ENCODE results near the gene NPTXR.
A peak's percentile ranks its signal among the peaks of the same experiment; 100 is the strongest.

The NPTXR gene

DNA sequence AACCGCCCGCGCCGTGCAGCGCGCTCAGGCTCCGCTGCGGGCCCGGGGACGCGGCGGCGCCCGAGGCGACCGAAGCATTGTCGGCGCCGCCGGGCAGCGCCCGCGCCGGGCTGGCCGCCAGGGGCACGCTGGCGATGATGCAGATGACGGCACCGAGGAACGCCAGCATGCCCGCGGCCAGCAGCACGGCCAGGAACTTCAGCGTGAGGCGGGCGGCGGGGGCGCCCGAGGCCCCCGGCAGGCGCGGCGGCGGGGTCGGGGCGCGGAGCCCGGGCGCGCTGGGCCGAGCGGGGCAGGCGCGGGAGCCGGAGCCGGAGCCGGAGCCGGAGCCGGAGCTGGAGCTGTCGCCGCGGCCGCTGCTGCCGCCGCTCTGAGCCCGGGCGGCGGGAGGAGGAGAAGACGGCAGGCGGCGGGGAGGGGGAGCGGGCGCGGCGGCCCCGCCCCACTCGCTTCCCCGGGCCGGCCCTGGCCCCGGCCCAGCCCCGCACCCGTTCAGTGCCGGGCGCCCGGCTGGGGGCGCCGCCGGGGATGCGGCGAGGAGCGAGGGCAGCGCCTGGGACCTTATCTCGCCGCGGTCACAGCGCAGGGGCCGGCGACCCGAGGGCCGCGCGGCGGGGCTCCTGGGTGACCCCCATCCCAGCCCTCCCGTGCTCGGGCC lies at the start of gene NPTXR:
NPTXR (minus strand) TSS at position 372 of the 658 bp plus-strand sequence.
- TF ChIP-seq, protein P1, sequence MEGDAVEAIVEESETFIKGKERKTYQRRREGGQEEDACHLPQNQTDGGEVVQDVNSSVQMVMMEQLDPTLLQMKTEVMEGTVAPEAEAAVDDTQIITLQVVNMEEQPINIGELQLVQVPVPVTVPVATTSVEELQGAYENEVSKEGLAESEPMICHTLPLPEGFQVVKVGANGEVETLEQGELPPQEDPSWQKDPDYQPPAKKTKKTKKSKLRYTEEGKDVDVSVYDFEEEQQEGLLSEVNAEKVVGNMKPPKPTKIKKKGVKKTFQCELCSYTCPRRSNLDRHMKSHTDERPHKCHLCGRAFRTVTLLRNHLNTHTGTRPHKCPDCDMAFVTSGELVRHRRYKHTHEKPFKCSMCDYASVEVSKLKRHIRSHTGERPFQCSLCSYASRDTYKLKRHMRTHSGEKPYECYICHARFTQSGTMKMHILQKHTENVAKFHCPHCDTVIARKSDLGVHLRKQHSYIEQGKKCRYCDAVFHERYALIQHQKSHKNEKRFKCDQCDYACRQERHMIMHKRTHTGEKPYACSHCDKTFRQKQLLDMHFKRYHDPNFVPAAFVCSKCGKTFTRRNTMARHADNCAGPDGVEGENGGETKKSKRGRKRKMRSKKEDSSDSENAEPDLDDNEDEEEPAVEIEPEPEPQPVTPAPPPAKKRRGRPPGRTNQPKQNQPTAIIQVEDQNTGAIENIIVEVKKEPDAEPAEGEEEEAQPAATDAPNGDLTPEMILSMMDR (IDR thresholded peaks at IDR 0.05), result no peak
- H3K4me1 ChIP-seq (ENCODE audit: control insufficient read depth in 1 of 2, insufficient read depth in 1 of 2, low read depth in 1 of 2, low read length in 1 of 2), result peaks cover 4 to 17% of the 10 kb centered on the region in 2 experiments
- no peak within 1 kb of the TSS for H3K27ac ChIP-seq
- no peaks in the 10 kb centered on the region for H3K36me3 ChIP-seq
- no peaks in the 10 kb centered on the region for H3K9me3 ChIP-seq
- peak within 1 kb of the TSS; percentile 5 to 14 for H3K4me3 ChIP-seq (ENCODE audit: low read depth in 1 of 2, low read length in 1 of 2)
- H3K27me3 ChIP-seq, result peaks cover 100% of the 10 kb centered on the region

DNA sequence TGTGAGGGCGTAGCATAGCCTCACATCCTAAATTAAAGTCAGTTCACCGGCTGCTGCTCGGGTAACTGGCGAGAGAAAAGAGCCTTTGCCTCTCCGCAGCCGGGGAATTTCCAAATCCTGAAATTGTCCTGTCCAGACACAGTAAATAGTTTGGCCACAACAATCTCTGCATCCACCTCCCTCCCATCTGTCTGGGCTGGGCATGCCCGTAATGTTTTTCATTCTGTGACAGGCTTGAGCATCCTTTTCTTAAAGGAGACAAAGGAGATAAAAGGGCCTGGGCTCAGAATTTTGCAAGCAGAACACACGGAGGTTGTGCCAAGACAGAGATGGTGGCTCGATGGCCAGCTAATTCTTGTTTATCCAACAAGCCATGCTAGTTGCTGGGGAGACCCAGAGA lies 47.4 kb upstream of the NPTXR start:
- Histone ChIP-seq H3K4me3 (ENCODE audit: low read depth in 1 of 2, low read length in 1 of 2) (no peak overlapping the region), H3K27me3 (peaks cover 76% of the 10 kb centered on the region), H3K4me1 (ENCODE audit: control insufficient read depth in 1 of 2, insufficient read depth in 1 of 2, low read depth in 1 of 2, low read length in 1 of 2) (no peaks in the 10 kb centered on the region), H3K27ac (no peak overlapping the region), H3K9me3 (no peaks in the 10 kb centered on the region), H3K36me3 (no peaks in the 10 kb centered on the region)
- TF ChIP-seq, protein P1 (IDR thresholded peaks at IDR 0.05), result no peak

DNA sequence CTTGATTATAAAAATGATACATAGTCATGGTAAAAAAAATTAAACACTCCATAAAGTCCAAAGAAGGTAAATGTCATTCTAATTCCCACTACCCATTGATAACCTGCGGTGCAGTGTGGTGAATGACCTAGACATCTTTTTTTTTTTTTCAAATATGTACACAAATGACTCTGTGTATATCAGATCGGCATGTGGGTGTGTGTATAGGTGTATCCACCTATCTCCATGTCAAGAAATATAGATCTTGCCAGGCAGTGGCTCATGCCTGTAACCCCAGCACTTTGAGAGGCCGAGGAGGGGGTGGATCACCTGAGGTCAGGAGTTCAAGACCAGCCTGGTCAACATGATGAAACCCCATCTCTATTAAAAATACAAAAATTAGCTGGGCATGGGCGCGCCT lies 46.5 kb upstream of the NPTXR start:
- no peaks in the 10 kb centered on the region for H3K9me3 ChIP-seq
- no peak overlapping the region for H3K4me3 ChIP-seq (ENCODE audit: low read depth in 1 of 2, low read length in 1 of 2)
- no peaks in the 10 kb centered on the region for H3K4me1 ChIP-seq (ENCODE audit: control insufficient read depth in 1 of 2, insufficient read depth in 1 of 2, low read depth in 1 of 2, low read length in 1 of 2)
- no peak overlapping the region for H3K27ac ChIP-seq
- peaks cover 70% of the 10 kb centered on the region for H3K27me3 ChIP-seq
- TF ChIP-seq, protein P1 (IDR thresholded peaks at IDR 0.05), result no peak
- H3K36me3 ChIP-seq, result no peaks in the 10 kb centered on the region

DNA sequence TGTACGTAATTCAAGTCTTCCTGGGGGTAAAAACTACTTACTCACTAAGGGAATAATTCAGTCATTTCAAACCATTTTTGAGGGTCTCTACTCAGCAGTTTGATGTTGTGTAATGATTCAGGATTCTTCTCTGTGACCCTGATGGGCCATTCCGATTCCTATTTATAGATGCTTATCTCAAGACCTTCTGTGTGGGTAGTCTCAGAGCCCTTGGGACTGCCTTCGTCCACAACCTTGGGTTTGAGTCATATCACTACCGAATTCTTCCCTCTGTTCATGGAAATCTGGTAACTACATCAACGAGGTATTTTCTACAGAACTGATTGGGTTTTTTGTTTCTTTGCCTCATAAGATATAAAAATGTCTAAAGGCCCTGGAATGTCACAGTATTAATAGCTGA lies 42.5 kb upstream of the NPTXR start:
- TF ChIP-seq, protein P1 (IDR thresholded peaks at IDR 0.05), result no peak
- no peaks in the 10 kb centered on the region for H3K9me3 ChIP-seq
- H3K36me3 ChIP-seq, result no peaks in the 10 kb centered on the region
- no peak overlapping the region for H3K4me3 ChIP-seq (ENCODE audit: low read depth in 1 of 2, low read length in 1 of 2)
- H3K27ac ChIP-seq, result no peak overlapping the region
- H3K4me1 ChIP-seq (ENCODE audit: control insufficient read depth in 1 of 2, insufficient read depth in 1 of 2, low read depth in 1 of 2, low read length in 1 of 2), result no peaks in the 10 kb centered on the region
- H3K27me3 ChIP-seq, result peaks cover 36% of the 10 kb centered on the region

DNA sequence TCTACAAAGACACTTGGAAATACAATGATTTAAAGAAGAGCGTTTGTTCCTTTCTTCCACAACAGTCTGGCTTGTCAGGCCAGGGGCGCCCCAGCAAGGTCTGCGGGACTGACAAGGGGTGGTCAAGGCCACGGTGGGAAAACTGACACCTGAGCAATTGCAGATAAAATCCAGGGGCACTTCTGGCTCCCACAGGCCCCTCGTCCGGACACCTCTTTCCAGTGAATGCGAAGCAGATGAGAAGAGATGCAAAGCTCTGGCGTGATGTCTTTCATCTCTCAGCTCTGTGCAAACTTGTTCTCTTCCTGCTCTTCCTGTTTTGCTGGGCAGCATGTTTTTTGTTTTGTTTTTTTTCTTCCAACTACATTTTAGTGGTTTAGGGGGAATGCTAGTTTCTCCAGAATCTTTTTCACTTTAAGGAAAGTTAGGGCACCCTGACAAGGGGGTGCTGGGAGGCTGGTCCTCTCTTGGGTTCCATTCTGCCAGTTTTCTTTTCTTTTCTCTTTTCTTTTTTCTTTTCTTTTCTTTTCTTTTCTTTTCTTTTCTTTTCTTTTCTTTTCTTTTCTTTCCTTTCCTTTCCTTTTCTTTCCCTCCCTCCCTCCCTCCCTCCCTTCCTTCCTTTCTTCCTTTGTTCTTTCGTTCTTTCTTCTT lies 39.3 kb upstream of the NPTXR start:
- Histone ChIP-seq H3K27me3 (peaks cover 14% of the 10 kb centered on the region), H3K27ac (no peak overlapping the region)

More for the DNA sequence above, 39.3 kb upstream of the NPTXR start:
- H3K9me3 ChIP-seq, result no peaks in the 10 kb centered on the region
- no peak overlapping the region for H3K4me3 ChIP-seq (ENCODE audit: low read depth in 1 of 2, low read length in 1 of 2)
- TF ChIP-seq, protein P1 (IDR thresholded peaks at IDR 0.05), result no peak
- no peaks in the 10 kb centered on the region for H3K36me3 ChIP-seq
- H3K4me1 ChIP-seq (ENCODE audit: control insufficient read depth in 1 of 2, insufficient read depth in 1 of 2, low read depth in 1 of 2, low read length in 1 of 2), result no peaks in the 10 kb centered on the region

Measured in neutrophil (primary cell).